Loucy (cell line): ENCODE results near the gene RCE1.

Experiments used
- EZH2phosphoT487 ChIP-seq: fragments of 200-600 bp; IDR thresholded peaks from 2 replicates; pipeline ENCODE4 v1.6.1; 2018; ENCODE audit warnings: antibody characterized with exemption, mild to moderate bottlenecking, moderate library complexity, borderline replicate concordance
- TF ChIP-seq, protein P1 (sequence below): fragments of 200-600 bp; sonication (generic); conservative IDR thresholded peaks from 2 replicates; pipeline ENCODE4 v1.5.1; 2014; ENCODE audit warnings: mild to moderate bottlenecking, antibody characterized with exemption, low read length

DNA sequence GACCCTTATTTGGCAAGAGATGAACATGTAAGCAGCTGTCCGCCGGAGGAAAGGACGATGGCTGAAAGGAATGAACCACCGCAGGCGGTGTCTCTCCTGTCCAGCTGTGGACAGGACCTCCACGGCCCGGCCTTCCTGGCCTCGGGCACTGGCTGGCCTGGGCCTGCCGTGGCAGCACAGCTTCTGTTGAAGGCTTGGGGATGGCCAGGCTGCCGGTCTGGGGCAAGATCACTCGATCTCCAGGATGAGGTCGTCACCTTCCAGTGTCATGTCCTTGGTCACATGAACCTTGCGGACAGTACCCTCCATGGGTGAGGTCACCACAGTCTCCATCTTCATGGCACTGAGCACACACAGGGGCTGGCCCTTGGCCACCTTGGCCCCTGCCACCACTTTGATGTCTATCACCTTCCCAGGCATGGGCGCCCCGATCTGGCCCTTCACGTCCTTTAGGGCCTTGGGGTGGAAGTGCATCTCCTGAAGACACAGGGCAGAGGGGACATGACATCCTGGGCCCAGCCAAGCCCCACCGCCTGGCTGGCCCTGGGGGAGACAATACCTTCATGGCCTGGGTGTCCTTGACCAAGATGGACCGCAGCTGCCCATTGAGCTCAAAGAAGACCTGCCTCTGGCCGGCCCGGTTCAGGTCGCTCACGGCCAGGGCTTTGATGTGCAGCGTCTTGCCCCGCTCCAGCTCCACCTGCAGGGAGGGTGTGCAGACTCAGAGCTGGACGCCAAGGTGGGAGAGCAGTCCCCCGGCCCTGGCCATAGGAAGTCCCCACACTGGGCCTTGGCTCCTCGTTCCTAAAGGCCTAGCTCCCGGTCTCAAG is 5.6 kb downstream of the RCE1 start:
- TF ChIP-seq, protein P1, sequence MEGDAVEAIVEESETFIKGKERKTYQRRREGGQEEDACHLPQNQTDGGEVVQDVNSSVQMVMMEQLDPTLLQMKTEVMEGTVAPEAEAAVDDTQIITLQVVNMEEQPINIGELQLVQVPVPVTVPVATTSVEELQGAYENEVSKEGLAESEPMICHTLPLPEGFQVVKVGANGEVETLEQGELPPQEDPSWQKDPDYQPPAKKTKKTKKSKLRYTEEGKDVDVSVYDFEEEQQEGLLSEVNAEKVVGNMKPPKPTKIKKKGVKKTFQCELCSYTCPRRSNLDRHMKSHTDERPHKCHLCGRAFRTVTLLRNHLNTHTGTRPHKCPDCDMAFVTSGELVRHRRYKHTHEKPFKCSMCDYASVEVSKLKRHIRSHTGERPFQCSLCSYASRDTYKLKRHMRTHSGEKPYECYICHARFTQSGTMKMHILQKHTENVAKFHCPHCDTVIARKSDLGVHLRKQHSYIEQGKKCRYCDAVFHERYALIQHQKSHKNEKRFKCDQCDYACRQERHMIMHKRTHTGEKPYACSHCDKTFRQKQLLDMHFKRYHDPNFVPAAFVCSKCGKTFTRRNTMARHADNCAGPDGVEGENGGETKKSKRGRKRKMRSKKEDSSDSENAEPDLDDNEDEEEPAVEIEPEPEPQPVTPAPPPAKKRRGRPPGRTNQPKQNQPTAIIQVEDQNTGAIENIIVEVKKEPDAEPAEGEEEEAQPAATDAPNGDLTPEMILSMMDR = no peak
- no peak for TF ChIP-seq EZH2phosphoT487
